NCI-H2107 (cell line): ENCODE data around the gene ZNF584.
"Not testable (repeated sequence)": the region's sequence is repeated elsewhere in the genome, so short reads cannot be mapped to it uniquely, and the experiment has no call there.

Experiments used
- DNase-seq: peaks from one replicate; lab custom pipeline; 2025; lab: John Stamatoyannopoulos, UW

Gene ZNF584

GRCh38 chr19:58408152-58409009 is at the start of gene ZNF584:
TSS of gene ZNF584 (plus strand) at chr19:58408649. CDS start at chr19:58409148, 499 bp downstream.
- peak; percentile 94 for DNase-seq

GRCh38 chr19:58361900-58362271 is 46.6 kb upstream of the ZNF584 start:
- DNase-seq, result no peak

GRCh38 chr19:58362272-58362994 is 46.0 kb upstream of the ZNF584 start, which contains the start of gene ZNF497:
TSS of gene ZNF497 (minus strand) at chr19:58362751. CDS start at chr19:58357635, 5,116 bp downstream.
- peak; percentile 93 for DNase-seq

- no peak for DNase-seq
These were observed 44.3 kb upstream of the ZNF584 start for GRCh38 chr19:58364146-58364545.

- DNase-seq, result no peak
These were observed 41.6 kb upstream of the ZNF584 start for GRCh38 chr19:58366585-58367430.

- DNase-seq, result no peak
These were observed 40.6 kb upstream of the ZNF584 start for GRCh38 chr19:58367698-58368454.

GRCh38 chr19:58368561-58369360 is 39.7 kb upstream of the ZNF584 start:
- no peak for DNase-seq

GRCh38 chr19:58372311-58373133 is 35.9 kb upstream of the ZNF584 start:
- no peak for DNase-seq

GRCh38 chr19:58374200-58374599 is 34.2 kb upstream of the ZNF584 start:
- no peak for DNase-seq

GRCh38 chr19:58376724-58377123 is 31.7 kb upstream of the ZNF584 start:
- DNase-seq, result not testable (repeated sequence)

- DNase-seq, result no peak
These were observed 29.2 kb upstream of the ZNF584 start for GRCh38 chr19:58379246-58379645.

GRCh38 chr19:58380037-58380661 is 28.3 kb upstream of the ZNF584 start:
- no peak for DNase-seq

- peak; percentile 99 for DNase-seq
These were observed 27.6 kb upstream of the ZNF584 start, which contains the start of gene ZNF837 for GRCh38 chr19:58380662-58381459. TSS of gene ZNF837 (minus strand) at chr19:58381030. CDS start at chr19:58369332, 11,698 bp downstream.

- DNase-seq, result no peak
These were observed 26.8 kb upstream of the ZNF584 start for GRCh38 chr19:58381460-58382212.

- DNase-seq, result no peak
These were observed 25.3 kb upstream of the ZNF584 start for GRCh38 chr19:58382997-58383603.

GRCh38 chr19:58385313-58385890 is 23.0 kb upstream of the ZNF584 start:
- no peak for DNase-seq
